Osteocyte (in vitro differentiated cells): Measurements from ENCODE around the gene RNF212B. TPM values are rescaled to one million over a fixed set of nuclear protein-coding genes. Genes with fewer than 3 reads are reported as not detected.

Source experiments
- DNase-seq: peaks from one replicate; pipeline ENCODE4 v3.0.0; 2021; ENCODE audit warnings: mixed read lengths; ENCODE audit not compliant: unreplicated experiment; ENCODE audit errors: extremely low spot score
- H3K27ac Mint-ChIP-seq: one replicate; pipeline ENCODE4 v1.8.0; 2021; ENCODE audit warnings: mild to moderate bottlenecking, mixed read lengths; ENCODE audit not compliant: unreplicated experiment
- H3K27me3 Mint-ChIP-seq: one replicate; pipeline ENCODE4 v1.8.0; 2021; ENCODE audit warnings: mixed read lengths; ENCODE audit not compliant: unreplicated experiment
- H3K36me3 Mint-ChIP-seq: one replicate; pipeline ENCODE4 v1.8.0; 2021; ENCODE audit warnings: mixed read lengths; ENCODE audit not compliant: unreplicated experiment
- H3K4me1 Mint-ChIP-seq: one replicate; pipeline ENCODE4 v1.8.0; 2021; ENCODE audit warnings: mixed read lengths; ENCODE audit not compliant: unreplicated experiment
- H3K4me3 Mint-ChIP-seq: one replicate; pipeline ENCODE4 v1.8.0; 2021; ENCODE audit warnings: mild to moderate bottlenecking, moderate library complexity, mixed read lengths; ENCODE audit not compliant: unreplicated experiment
- H3K9me3 Mint-ChIP-seq: one replicate; pipeline ENCODE4 v1.8.0; 2021; ENCODE audit warnings: mixed read lengths; ENCODE audit not compliant: unreplicated experiment
- CTCF ChIP-seq: fragments of 200-600 bp; sonication (generic); IDR thresholded peaks from 2 replicates; pipeline ENCODE4 v1.5.0; 2021; ENCODE audit warnings: antibody characterized with exemption, mild to moderate bottlenecking, moderate library complexity
- total RNA-seq: library from RNA; stranded (reverse); gene quantifications from 2 replicates; pipeline ENCODE4 v1.2.1, GENCODE V29; 2021

The RNF212B gene
- total RNA-seq, 1 donor from 2014 or later = not detected

GRCh38 chr14:23281247-23281646 is 43.5 kb downstream of the RNF212B start:
- H3K4me3 Mint-ChIP-seq = no peak overlapping the region
- DNase-seq = no peak
- H3K36me3 Mint-ChIP-seq = no peaks in the 10 kb centered on the region
- TF ChIP-seq CTCF = no peak
- H3K27ac Mint-ChIP-seq = no peak overlapping the region
- H3K27me3 Mint-ChIP-seq = no peaks in the 10 kb centered on the region
- H3K4me1 Mint-ChIP-seq = peaks cover 9% of the 10 kb centered on the region
- no peaks in the 10 kb centered on the region for H3K9me3 Mint-ChIP-seq

- no peaks in the 10 kb centered on the region for H3K36me3 Mint-ChIP-seq
- H3K4me3 Mint-ChIP-seq = peak overlapping the region; percentile 92
- H3K9me3 Mint-ChIP-seq = no peaks in the 10 kb centered on the region
- H3K27me3 Mint-ChIP-seq = peaks cover 13% of the 10 kb centered on the region
- H3K4me1 Mint-ChIP-seq = peaks cover 14% of the 10 kb centered on the region
- no peak for TF ChIP-seq CTCF
- peak overlapping the region; percentile 69 for H3K27ac Mint-ChIP-seq
- no peak for DNase-seq
Observed at GRCh38 chr14:23284654-23285529, 47.2 kb downstream of the RNF212B start.

- H3K27ac Mint-ChIP-seq = peak overlapping the region; percentile 69
Observed at GRCh38 chr14:23285530-23286019, 47.8 kb downstream of the RNF212B start.

GRCh38 chr14:23286020-23286901 is 48.5 kb downstream of the RNF212B start, which contains the start of gene HOMEZ:
Gene HOMEZ, minus strand, starts transcription at chr14:23286132. Its CDS starts 180 bp downstream, at chr14:23285952.
- Mint-ChIP-seq H3K27ac (peak within 1 kb of the TSS; percentile 97), H3K27me3 (peaks cover 17% of the 10 kb centered on the region), H3K4me1 (peaks cover 14% of the 10 kb centered on the region), H3K36me3 (no peaks in the 10 kb centered on the region), H3K4me3 (peak within 1 kb of the TSS; percentile 92), H3K9me3 (no peaks in the 10 kb centered on the region)
- peak; percentile 99 for DNase-seq
- peak; percentile 26 for TF ChIP-seq CTCF

More at GRCh38 chr14:23285530-23286019, 47.8 kb downstream of the RNF212B start:
- H3K36me3 Mint-ChIP-seq = no peaks in the 10 kb centered on the region
- peaks cover 14% of the 10 kb centered on the region for H3K4me1 Mint-ChIP-seq
- no peak for DNase-seq
- H3K4me3 Mint-ChIP-seq = peak overlapping the region; percentile 92
- H3K9me3 Mint-ChIP-seq = no peaks in the 10 kb centered on the region
- H3K27me3 Mint-ChIP-seq = peaks cover 17% of the 10 kb centered on the region
- no peak for TF ChIP-seq CTCF
